K562 (cell line): ENCODE data around the gene SNX33. TPM values are rescaled to one million over a fixed set of nuclear protein-coding genes. Genes with fewer than 3 reads are reported as not detected.

Experiments used
- ARID1B ChIP-seq: fragments of 450-650 bp; IDR thresholded peaks from 2 replicates; pipeline ENCODE4 v1.6.1; 2016; ENCODE audit warnings: antibody characterized with exemption, mild to moderate bottlenecking, inconsistent platforms
- EWSR1 ChIP-seq: fragments of 450-650 bp; IDR thresholded peaks from 2 replicates; pipeline ENCODE4 v1.6.1; 2018; ENCODE audit warnings: borderline replicate concordance, mild to moderate bottlenecking, low read depth, moderate library complexity; ENCODE audit not compliant: partially characterized antibody
- FOXJ2 ChIP-seq: fragments of 200-800 bp; sonication (Bioruptor generic); IDR thresholded peaks from 2 replicates; pipeline ENCODE4 v1.6.1; 2016; ENCODE audit warnings: missing genetic modification characterization, missing compliant biosample characterization
- GABPB2 ChIP-seq: fragments of 250-450 bp; sonication (Bioruptor Pico); conservative IDR thresholded peaks from 2 replicates; pipeline ENCODE4 v1.5.1; 2021; ENCODE audit warnings: mild to moderate bottlenecking
- HEY1 ChIP-seq: fragments of 250-450 bp; sonication (Bioruptor Pico); IDR thresholded peaks from 2 replicates; pipeline ENCODE4 v1.5.0; 2020; ENCODE audit warnings: mild to moderate bottlenecking, moderate library complexity, borderline replicate concordance
- HNRNPL ChIP-seq: fragments of 200-400 bp; formaldehyde crosslinking; IDR thresholded peaks from 2 replicates; pipeline ENCODE4 v1.6.1; 2017; ENCODE audit warnings: low read depth, mild to moderate bottlenecking, low read length
- KLF16 ChIP-seq: IDR thresholded peaks from 2 replicates; pipeline ENCODE4 v1.6.1; 2016; ENCODE audit warnings: antibody characterized with exemption
- NFE2L1 ChIP-seq: fragments of 450-650 bp; IDR thresholded peaks from 2 replicates; pipeline ENCODE4 v1.6.1; 2016; ENCODE audit warnings: missing genetic modification characterization, low read depth, mild to moderate bottlenecking, missing compliant biosample characterization, moderate library complexity, borderline replicate concordance
- RBM15 ChIP-seq: fragments of 200-400 bp; formaldehyde crosslinking; IDR thresholded peaks from 2 replicates; pipeline ENCODE4 v1.6.1; 2018; ENCODE audit warnings: mild to moderate bottlenecking, low read length, moderate library complexity; ENCODE audit not compliant: insufficient read depth
- RBM25 ChIP-seq: fragments of 200-400 bp; formaldehyde crosslinking; IDR thresholded peaks from 2 replicates; pipeline ENCODE4 v1.6.1; 2018; ENCODE audit warnings: low read length, low read depth, moderate library complexity; ENCODE audit not compliant: severe bottlenecking
- RBM34 ChIP-seq: fragments of 200-400 bp; formaldehyde crosslinking; IDR thresholded peaks from 2 replicates; pipeline ENCODE4 v1.6.1; 2018; ENCODE audit warnings: low read length, borderline replicate concordance; ENCODE audit not compliant: insufficient read depth
- RCOR1 ChIP-seq, 2 experiments: IDR thresholded peaks; 2 replicates each; pipeline ENCODE4 v1.6.1; 2012; ENCODE audit warnings: low read depth in 2 of 2, low read length in 2 of 2, borderline replicate concordance in 1 of 2, improper control_type of control experiment in 1 of 2
- TRIM24 ChIP-seq, 2 experiments: fragments of 450-650 bp; IDR thresholded peaks; 2 replicates each; pipeline ENCODE4 v1.6.1; 2016
- ZKSCAN1 ChIP-seq: fragments of 150-350 bp; IDR thresholded peaks from 2 replicates; pipeline ENCODE4 v1.6.1; 2016; ENCODE audit warnings: low read depth, low read length
- ZNF384 ChIP-seq: IDR thresholded peaks from 2 replicates; pipeline ENCODE4 v1.6.1; 2012; ENCODE audit warnings: low read depth, low read length, improper control_type of control experiment
- ZNF609 ChIP-seq: sonication (generic); formaldehyde crosslinking; IDR thresholded peaks from 2 replicates; pipeline ENCODE4 v1.8.1; 2023; ENCODE audit warnings: missing genetic modification reagents, mild to moderate bottlenecking, borderline replicate concordance
- ZSCAN32 ChIP-seq: fragments of 450-650 bp; formaldehyde crosslinking; IDR thresholded peaks from 2 replicates; pipeline ENCODE4 v1.4.0; 2020; ENCODE audit warnings: mild to moderate bottlenecking, moderate library complexity
- polyA plus RNA-seq, 8 experiments: library from polyadenylated mRNA; depleted of rRNA in 4 of 8; stranded (reverse) in 5 of 8; unstranded in 3 of 8; fragments of >200 nt; fragmentation: Nextera tagmentation in 2 of 8; fragmentation: Illumina TruSeq in 1 of 8; extraction: Ambion mirVana in 2 of 8; extraction: Trizol in 1 of 8; gene quantifications; 2 replicates each; pipeline versions ENCODE4 v1.2.1 to v1.2.3, GENCODE V29; 2011 to 2014; ENCODE audit warnings: inconsistent platforms in 1 of 8, missing spikeins in 1 of 8
- total RNA-seq, 7 experiments: library from RNA; depleted of rRNA in 6 of 7; stranded (reverse); fragments of >200 nt in 6 of 7; fragmentation: Illumina TruSeq in 2 of 7; extraction: Trizol in 2 of 7; gene quantifications; 2 replicates each; pipeline versions ENCODE4 v1.2.1 to v1.2.3, GENCODE V29; 2011 to 2021; ENCODE audit warnings: low replicate concordance in 1 of 7
- TF ChIP-seq, protein P1 (sequence below): fragments of 450-650 bp; IDR thresholded peaks from 2 replicates; pipeline ENCODE4 v1.6.1; 2016; ENCODE audit warnings: missing biosample characterization, missing genetic modification characterization
- TF ChIP-seq, protein P2 (sequence below): fragments of 450-650 bp; IDR thresholded peaks from 2 replicates; pipeline ENCODE4 v1.6.1; 2018; ENCODE audit not compliant: partially characterized antibody

SNX33 gene
- total and polyA plus RNA-seq, 9 of the 15 experiments (the other 6 are each of a cell fraction or from before 2014, with no cell fraction given): 1.4 to 14.1 (median 8.2) TPM

DNA sequence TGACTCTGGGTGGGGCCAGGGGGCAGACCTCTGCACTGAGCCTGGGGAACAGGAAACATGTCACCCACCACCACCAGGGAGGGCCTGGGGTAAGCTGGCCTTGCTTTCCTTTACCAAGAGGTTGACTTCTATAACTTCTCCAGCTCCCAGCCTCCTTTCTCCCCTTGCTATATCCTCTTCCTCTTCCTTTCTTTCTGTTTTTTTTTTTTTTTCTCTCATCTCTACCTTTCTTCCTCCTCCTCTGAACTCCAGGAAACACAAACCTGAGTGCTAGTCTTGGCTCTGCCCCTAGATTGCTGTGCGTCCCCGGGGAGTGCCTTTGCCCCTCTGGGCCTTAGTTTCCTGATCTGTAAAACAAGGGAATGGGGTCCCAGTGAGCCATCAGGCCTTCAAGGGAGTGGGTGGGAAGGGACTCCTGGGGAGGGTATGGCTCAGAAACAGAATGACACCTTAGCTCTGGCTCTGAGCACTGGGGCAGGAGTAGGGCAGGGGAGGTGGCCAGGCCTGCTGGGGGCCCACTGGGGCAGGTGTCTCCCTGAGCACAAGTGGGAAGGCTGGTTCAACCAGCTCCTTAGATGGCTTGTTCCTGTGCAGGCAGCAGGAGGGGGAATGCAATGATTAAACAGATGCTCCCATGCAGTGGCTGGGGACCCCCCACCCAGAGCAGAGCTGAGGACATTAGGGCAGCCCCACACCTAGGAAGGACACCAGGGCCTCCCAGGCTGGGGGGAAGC lies 4.3 kb downstream of the SNX33 start (continued):
- TF ChIP-seq ZNF609 (CRISPR knock-in tag) (no peak), ZKSCAN1 (no peak), RCOR1 (IDR thresholded peaks at IDR 0.05; ENCODE audit: borderline replicate concordance in 1 of 2, low read depth in 2 of 2, low read length in 2 of 2) (peak in 1 of 2 experiments; percentile 19; a peak in 1 of 4 replicates), RBM25 (peak; percentile 66), TRIM24 (IDR thresholded peaks at IDR 0.05) (no peak), RBM34 (no peak), HEY1 (CRISPR knock-in tag) (no peak), ARID1B (no peak), ZSCAN32 (CRISPR knock-in tag) (no peak), ZNF384 (peak; percentile 10; the same call in 1 of the 2 replicates), HNRNPL (no peak), NFE2L1 (tag) (no peak), KLF16 (no peak), GABPB2 (CRISPR knock-in tag) (no peak), RBM15 (no peak), EWSR1 (no peak), FOXJ2 (tag) (no peak)
- TF ChIP-seq, protein P1, sequence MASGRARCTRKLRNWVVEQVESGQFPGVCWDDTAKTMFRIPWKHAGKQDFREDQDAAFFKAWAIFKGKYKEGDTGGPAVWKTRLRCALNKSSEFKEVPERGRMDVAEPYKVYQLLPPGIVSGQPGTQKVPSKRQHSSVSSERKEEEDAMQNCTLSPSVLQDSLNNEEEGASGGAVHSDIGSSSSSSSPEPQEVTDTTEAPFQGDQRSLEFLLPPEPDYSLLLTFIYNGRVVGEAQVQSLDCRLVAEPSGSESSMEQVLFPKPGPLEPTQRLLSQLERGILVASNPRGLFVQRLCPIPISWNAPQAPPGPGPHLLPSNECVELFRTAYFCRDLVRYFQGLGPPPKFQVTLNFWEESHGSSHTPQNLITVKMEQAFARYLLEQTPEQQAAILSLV: no peak
- TF ChIP-seq, protein P2, sequence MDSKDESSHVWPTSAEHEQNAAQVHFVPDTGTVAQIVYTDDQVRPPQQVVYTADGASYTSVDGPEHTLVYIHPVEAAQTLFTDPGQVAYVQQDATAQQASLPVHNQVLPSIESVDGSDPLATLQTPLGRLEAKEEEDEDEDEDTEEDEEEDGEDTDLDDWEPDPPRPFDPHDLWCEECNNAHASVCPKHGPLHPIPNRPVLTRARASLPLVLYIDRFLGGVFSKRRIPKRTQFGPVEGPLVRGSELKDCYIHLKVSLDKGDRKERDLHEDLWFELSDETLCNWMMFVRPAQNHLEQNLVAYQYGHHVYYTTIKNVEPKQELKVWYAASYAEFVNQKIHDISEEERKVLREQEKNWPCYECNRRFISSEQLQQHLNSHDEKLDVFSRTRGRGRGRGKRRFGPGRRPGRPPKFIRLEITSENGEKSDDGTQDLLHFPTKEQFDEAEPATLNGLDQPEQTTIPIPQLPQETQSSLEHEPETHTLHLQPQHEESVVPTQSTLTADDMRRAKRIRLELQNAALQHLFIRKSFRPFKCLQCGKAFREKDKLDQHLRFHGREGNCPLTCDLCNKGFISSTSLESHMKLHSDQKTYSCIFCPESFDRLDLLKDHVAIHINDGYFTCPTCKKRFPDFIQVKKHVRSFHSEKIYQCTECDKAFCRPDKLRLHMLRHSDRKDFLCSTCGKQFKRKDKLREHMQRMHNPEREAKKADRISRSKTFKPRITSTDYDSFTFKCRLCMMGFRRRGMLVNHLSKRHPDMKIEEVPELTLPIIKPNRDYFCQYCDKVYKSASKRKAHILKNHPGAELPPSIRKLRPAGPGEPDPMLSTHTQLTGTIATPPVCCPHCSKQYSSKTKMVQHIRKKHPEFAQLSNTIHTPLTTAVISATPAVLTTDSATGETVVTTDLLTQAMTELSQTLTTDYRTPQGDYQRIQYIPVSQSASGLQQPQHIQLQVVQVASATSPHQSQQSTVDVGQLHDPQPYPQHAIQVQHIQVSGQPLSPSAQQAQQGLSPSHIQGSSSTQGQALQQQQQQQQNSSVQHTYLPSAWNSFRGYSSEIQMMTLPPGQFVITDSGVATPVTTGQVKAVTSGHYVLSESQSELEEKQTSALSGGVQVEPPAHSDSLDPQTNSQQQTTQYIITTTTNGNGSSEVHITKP: no peak
